HL-60 (cell line): ENCODE data around the gene SLC4A4.

Experiments
- CTCF ChIP-seq: IDR thresholded peaks from one replicate; pipeline ENCODE4 v1.5.1; 2011; ENCODE audit warnings: low read length, control low read depth, inconsistent platforms; ENCODE audit not compliant: insufficient read depth
- POLR2AphosphoS5 ChIP-seq: IDR thresholded peaks from 2 replicates; pipeline ENCODE4 v1.6.1; 2012; ENCODE audit warnings: low read depth

GRCh38 chr4:71532407-71532806 lies 193.6 kb downstream of the SLC4A4 start:
- TF ChIP-seq CTCF (no peak), POLR2AphosphoS5 (no peak)
